Hepatocyte (in vitro differentiated cells): Measurements from ENCODE around the gene ASTN2. TPM values are rescaled to one million over a fixed set of nuclear protein-coding genes. Genes with fewer than 3 reads are reported as not detected.

Experiments
- DNase-seq: peaks from one replicate; pipeline ENCODE4 v3.0.0-alpha.2; 2016; ENCODE audit warnings: low spot score
- H2AFZ ChIP-seq: fragments of 200-600 bp; sonication (generic); 2 replicates; pipeline ENCODE4 v1.6.0; 2016; ENCODE audit warnings: antibody characterized with exemption, mild to moderate bottlenecking
- H3K27ac ChIP-seq: fragments of 200-600 bp; sonication (generic); 2 replicates; pipeline ENCODE4 v1.5.1; 2016; ENCODE audit warnings: mild to moderate bottlenecking
- H3K27me3 ChIP-seq: fragments of 200-600 bp; sonication (generic); 2 replicates; pipeline ENCODE4 v1.6.1; 2016
- H3K36me3 ChIP-seq: fragments of 200-600 bp; sonication (generic); replicated peaks from 2 replicates; pipeline ENCODE4 v1.5.1; 2016; ENCODE audit warnings: low read depth; ENCODE audit not compliant: insufficient read depth
- H3K4me1 ChIP-seq: fragments of 200-600 bp; sonication (generic); 2 replicates; pipeline ENCODE4 v1.5.1; 2016; ENCODE audit warnings: mild to moderate bottlenecking, moderate library complexity; ENCODE audit not compliant: insufficient read depth
- H3K4me2 ChIP-seq: fragments of 200-600 bp; sonication (generic); 2 replicates; pipeline ENCODE4 v1.6.0; 2016
- H3K4me3 ChIP-seq: fragments of 200-600 bp; sonication (generic); 2 replicates; pipeline ENCODE4 v1.5.1; 2016; ENCODE audit warnings: mild to moderate bottlenecking
- H3K79me2 ChIP-seq: fragments of 200-600 bp; sonication (generic); 2 replicates; pipeline ENCODE4 v1.6.0; 2017; ENCODE audit warnings: mild to moderate bottlenecking
- H3K9me2 ChIP-seq: fragments of 200-600 bp; sonication (generic); replicated peaks from 2 replicates; pipeline ENCODE4 v1.6.0; 2017; ENCODE audit warnings: mild to moderate bottlenecking; ENCODE audit not compliant: insufficient read depth
- H3K9me3 ChIP-seq: fragments of 200-600 bp; sonication (generic); 2 replicates; pipeline ENCODE4 v1.5.1; 2016; ENCODE audit warnings: low read depth, mild to moderate bottlenecking
- H4K20me1 ChIP-seq: fragments of 200-600 bp; sonication (generic); 2 replicates; pipeline ENCODE4 v1.6.0; 2016; ENCODE audit warnings: mild to moderate bottlenecking; ENCODE audit not compliant: insufficient read depth, poor library complexity, severe bottlenecking
- EZH2 ChIP-seq: fragments of 200-600 bp; sonication (generic); IDR thresholded peaks from 2 replicates; pipeline ENCODE4 v1.6.1; 2016; ENCODE audit warnings: antibody characterized with exemption, mild to moderate bottlenecking, borderline replicate concordance
- EZH2phosphoT487 ChIP-seq: fragments of 200-600 bp; sonication (generic); IDR thresholded peaks from one replicate; pipeline ENCODE4 v1.6.1; 2018; ENCODE audit warnings: antibody characterized with exemption, mild to moderate bottlenecking, low read depth, moderate library complexity; ENCODE audit not compliant: unreplicated experiment, severe bottlenecking
- WGBS: methylation state at CpG from one replicate; pipeline ENCODE4 v1.1.6; 2016; ENCODE audit warnings: low lambda C conversion rate; ENCODE audit errors: missing lambda C conversion rate; 5-methylcytosine and 5-hydroxymethylcytosine counted together
- polyA plus RNA-seq: library from polyadenylated mRNA; unstranded; fragments of >200 nt; fragmentation: Nextera tagmentation; extraction: Ambion mirVana; gene quantifications from 2 replicates; pipeline ENCODE4 v1.2.1, GENCODE V29; 2016
- total RNA-seq: library from RNA; depleted of rRNA; stranded (reverse); fragments of >200 nt; gene quantifications from 2 replicates; pipeline ENCODE4 v1.2.3, GENCODE V29; 2014
- TF ChIP-seq, protein P1 (sequence below): fragments of 200-600 bp; sonication (generic); IDR thresholded peaks from 2 replicates; pipeline ENCODE4 v1.5.1; 2016; ENCODE audit warnings: antibody characterized with exemption, mild to moderate bottlenecking; ENCODE audit not compliant: poor library complexity

Gene ASTN2
- total and polyA plus RNA-seq, 2 experiments from 2014 or later: 6.4 to 8.4 TPM

DNA sequence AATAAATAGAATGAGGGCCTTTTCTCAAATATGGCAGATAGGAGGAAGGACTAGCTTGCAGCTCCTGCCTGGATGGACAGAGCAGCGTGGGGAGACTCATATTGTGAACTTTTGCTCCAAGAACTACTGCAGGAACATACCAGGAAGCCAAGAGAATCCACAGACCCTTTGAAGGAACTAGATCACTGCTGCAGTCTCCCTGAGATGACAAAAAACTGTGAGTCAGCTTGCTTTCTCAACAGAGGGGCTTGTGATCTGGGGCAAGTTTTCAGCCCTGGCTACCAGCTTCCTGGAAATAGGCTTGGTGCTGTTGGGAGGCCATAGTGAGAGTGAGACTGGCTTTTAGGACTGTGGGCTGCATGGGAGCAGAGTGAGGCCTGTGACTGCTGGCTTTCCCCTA lies 898.4 kb downstream of the ASTN2 start:
- H3K4me1 ChIP-seq: no peaks in the 10 kb centered on the region
- no peaks in the 10 kb centered on the region for H3K27me3 ChIP-seq
- no peaks in the 10 kb centered on the region for H3K9me3 ChIP-seq
- no peak overlapping the region for H3K4me3 ChIP-seq
- TF ChIP-seq EZH2phosphoT487: no peak
- no peak for TF ChIP-seq EZH2
- TF ChIP-seq, protein P1, sequence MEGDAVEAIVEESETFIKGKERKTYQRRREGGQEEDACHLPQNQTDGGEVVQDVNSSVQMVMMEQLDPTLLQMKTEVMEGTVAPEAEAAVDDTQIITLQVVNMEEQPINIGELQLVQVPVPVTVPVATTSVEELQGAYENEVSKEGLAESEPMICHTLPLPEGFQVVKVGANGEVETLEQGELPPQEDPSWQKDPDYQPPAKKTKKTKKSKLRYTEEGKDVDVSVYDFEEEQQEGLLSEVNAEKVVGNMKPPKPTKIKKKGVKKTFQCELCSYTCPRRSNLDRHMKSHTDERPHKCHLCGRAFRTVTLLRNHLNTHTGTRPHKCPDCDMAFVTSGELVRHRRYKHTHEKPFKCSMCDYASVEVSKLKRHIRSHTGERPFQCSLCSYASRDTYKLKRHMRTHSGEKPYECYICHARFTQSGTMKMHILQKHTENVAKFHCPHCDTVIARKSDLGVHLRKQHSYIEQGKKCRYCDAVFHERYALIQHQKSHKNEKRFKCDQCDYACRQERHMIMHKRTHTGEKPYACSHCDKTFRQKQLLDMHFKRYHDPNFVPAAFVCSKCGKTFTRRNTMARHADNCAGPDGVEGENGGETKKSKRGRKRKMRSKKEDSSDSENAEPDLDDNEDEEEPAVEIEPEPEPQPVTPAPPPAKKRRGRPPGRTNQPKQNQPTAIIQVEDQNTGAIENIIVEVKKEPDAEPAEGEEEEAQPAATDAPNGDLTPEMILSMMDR: no peak
- no peaks in the 10 kb centered on the region for H3K36me3 ChIP-seq
- H3K79me2 ChIP-seq: no peaks in the 10 kb centered on the region
- 62% methylated on average over 1 of the region's 1 CpG for WGBS
- no peak overlapping the region for H2AFZ ChIP-seq
- H3K9me2 ChIP-seq: no peaks in the 10 kb centered on the region
- H3K27ac ChIP-seq: no peak overlapping the region
- H3K4me2 ChIP-seq: no peak overlapping the region
- no peak for DNase-seq
- no peaks in the 10 kb centered on the region for H4K20me1 ChIP-seq

- Histone ChIP-seq H3K4me3 (no peak overlapping the region), H3K36me3 (no peaks in the 10 kb centered on the region), H4K20me1 (no peaks in the 10 kb centered on the region), H3K4me2 (no peak overlapping the region), H3K79me2 (no peaks in the 10 kb centered on the region), H3K9me3 (no peaks in the 10 kb centered on the region), H3K4me1 (no peaks in the 10 kb centered on the region), H3K27ac (no peak overlapping the region), H3K27me3 (no peaks in the 10 kb centered on the region), H3K9me2 (no peaks in the 10 kb centered on the region), H2AFZ (no peak overlapping the region)
- TF ChIP-seq EZH2phosphoT487: no peak
- no peak for DNase-seq
These were observed 899.3 kb downstream of the ASTN2 start for GRCh38 chr9:116515541-116515940.

GRCh38 chr9:116506685-116507084 lies 908.2 kb downstream of the ASTN2 start:
- no peaks in the 10 kb centered on the region for H3K9me2 ChIP-seq
- no peaks in the 10 kb centered on the region for H4K20me1 ChIP-seq
- H3K27ac ChIP-seq: no peak overlapping the region
- no peaks in the 10 kb centered on the region for H3K79me2 ChIP-seq
- no peak overlapping the region for H3K4me3 ChIP-seq
- 95% methylated on average over 4 of the region's 4 CpGs for WGBS
- DNase-seq: no peak
- H2AFZ ChIP-seq: no peak overlapping the region
- TF ChIP-seq EZH2phosphoT487 (no peak), EZH2 (no peak)
- TF ChIP-seq, protein P1: no peak
- H3K36me3 ChIP-seq: no peaks in the 10 kb centered on the region
- no peaks in the 10 kb centered on the region for H3K9me3 ChIP-seq
- no peaks in the 10 kb centered on the region for H3K27me3 ChIP-seq
- H3K4me1 ChIP-seq: peaks cover 3% of the 10 kb centered on the region
- H3K4me2 ChIP-seq: no peak overlapping the region

DNA sequence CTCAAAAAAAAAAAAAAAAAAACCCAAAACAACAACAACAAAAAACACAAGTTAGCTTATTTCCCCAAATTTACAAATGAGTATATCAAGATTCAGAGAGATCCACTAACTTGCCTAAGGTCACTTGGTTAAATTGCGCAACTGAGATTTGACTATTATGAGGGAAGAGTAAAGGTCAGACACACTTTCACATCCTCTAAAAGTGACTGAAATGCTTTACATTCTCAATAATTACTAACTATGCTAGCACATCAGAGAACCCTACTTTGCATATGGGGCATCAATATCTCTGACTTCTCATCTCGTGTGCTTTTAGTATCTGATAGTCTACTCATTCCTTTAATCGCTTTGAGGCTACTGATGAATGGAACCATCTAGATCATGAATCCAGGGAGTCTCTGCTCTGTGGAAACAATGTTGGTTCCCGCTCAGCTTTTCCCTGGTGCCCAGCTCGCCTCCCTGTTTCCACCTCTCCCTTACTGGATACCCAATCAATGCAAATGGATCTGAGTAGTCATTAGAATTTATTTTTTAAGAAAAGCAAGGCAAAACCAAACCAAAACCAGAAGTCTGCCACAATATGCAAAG lies 909.9 kb downstream of the ASTN2 start:
- Histone ChIP-seq H3K4me3 (no peak overlapping the region), H3K9me3 (no peaks in the 10 kb centered on the region), H3K27me3 (no peaks in the 10 kb centered on the region), H2AFZ (no peak overlapping the region), H3K79me2 (no peaks in the 10 kb centered on the region), H3K9me2 (no peaks in the 10 kb centered on the region), H3K4me1 (peaks cover 3% of the 10 kb centered on the region), H3K27ac (no peak overlapping the region), H3K4me2 (no peak overlapping the region), H4K20me1 (no peaks in the 10 kb centered on the region), H3K36me3 (no peaks in the 10 kb centered on the region)
- no peak for DNase-seq
- TF ChIP-seq, protein P1: no peak
- no peak for TF ChIP-seq EZH2
- WGBS: 96% methylated on average over 5 of the region's 5 CpGs
